Measurements from ENCODE around the gene AKAP3.

The AKAP3 gene

GRCh38 chr12:4648501-4649357 is at the start of gene AKAP3, which contains the start of gene NDUFA9:
Gene AKAP3, minus strand, starts transcription at chr12:4649051. Its CDS starts 10,855 bp downstream, at chr12:4638196.
Gene NDUFA9, plus strand, starts transcription at chr12:4649114. Its CDS starts 13 bp downstream, at chr12:4649127.
- DNase-seq, result peak; percentile 77

GRCh38 chr12:4690760-4691159 is 41.9 kb upstream of the AKAP3 start:
- no peak for DNase-seq

- DNase-seq, result no peak
Observed at GRCh38 chr12:4685317-4685716, 36.5 kb upstream of the AKAP3 start.

GRCh38 chr12:4681732-4682131 is 32.9 kb upstream of the AKAP3 start:
- no peak for DNase-seq

GRCh38 chr12:4679711-4680110 is 30.9 kb upstream of the AKAP3 start:
- no peak for DNase-seq

- no peak for DNase-seq
Observed at GRCh38 chr12:4665236-4665635, 16.4 kb upstream of the AKAP3 start.

GRCh38 chr12:4663971-4664505 is 15.2 kb upstream of the AKAP3 start:
- DNase-seq, result no peak

- DNase-seq, result no peak
Observed at GRCh38 chr12:4653691-4654090, 4.8 kb upstream of the AKAP3 start.

- DNase-seq, result no peak
Observed at GRCh38 chr12:4653257-4653656, 4.4 kb upstream of the AKAP3 start.

GRCh38 chr12:4649358-4649661 is 459 bp upstream of the AKAP3 start:
- no peak for DNase-seq

- no peak for DNase-seq
Observed at GRCh38 chr12:4648104-4648500, 749 bp downstream of the AKAP3 start.

- DNase-seq, result no peak
Observed at GRCh38 chr12:4645023-4645422, 3.8 kb downstream of the AKAP3 start.

- no peak for DNase-seq
Observed at GRCh38 chr12:4643747-4644146, 5.1 kb downstream of the AKAP3 start.

GRCh38 chr12:4630262-4630661 is 18.6 kb downstream of the AKAP3 start:
- DNase-seq, result no peak

GRCh38 chr12:4628406-4628805 is 20.4 kb downstream of the AKAP3 start:
- DNase-seq, result no peak

GRCh38 chr12:4626543-4626942 is 22.3 kb downstream of the AKAP3 start:
- DNase-seq, result no peak

GRCh38 chr12:4621511-4621910 is 27.3 kb downstream of the AKAP3 start:
- no peak for DNase-seq

GRCh38 chr12:4615667-4616066 is 33.2 kb downstream of the AKAP3 start:
- DNase-seq, result no peak

GRCh38 chr12:4610481-4610880 is 38.4 kb downstream of the AKAP3 start:
- DNase-seq, result no peak

GRCh38 chr12:4609071-4609470 is 39.8 kb downstream of the AKAP3 start:
- DNase-seq, result no peak

GRCh38 chr12:4607056-4607455 is 41.8 kb downstream of the AKAP3 start:
- no peak for DNase-seq

GRCh38 chr12:4604684-4605193 is 44.1 kb downstream of the AKAP3 start:
- peak; percentile 31 for DNase-seq

GRCh38 chr12:4603946-4604345 is 44.9 kb downstream of the AKAP3 start:
- no peak for DNase-seq

GRCh38 chr12:4603421-4603820 is 45.4 kb downstream of the AKAP3 start:
- no peak for DNase-seq

- DNase-seq, result no peak
Observed at GRCh38 chr12:4595881-4596280, 53.0 kb downstream of the AKAP3 start.
